Activated CD4-positive, alpha-beta T cell treated with anti-CD3 and anti-CD28 coated beads, Interleukin-2, amount 50 U/mL, for 1 hour (primary cell): ENCODE measurements around the gene MYH13.
A peak's percentile ranks its signal among the peaks of the same experiment; 100 is the strongest.

Experiments
- DNase-seq: peaks from one replicate; pipeline ENCODE4 v3.0.0-alpha.2; 2020

The MYH13 gene

DNA sequence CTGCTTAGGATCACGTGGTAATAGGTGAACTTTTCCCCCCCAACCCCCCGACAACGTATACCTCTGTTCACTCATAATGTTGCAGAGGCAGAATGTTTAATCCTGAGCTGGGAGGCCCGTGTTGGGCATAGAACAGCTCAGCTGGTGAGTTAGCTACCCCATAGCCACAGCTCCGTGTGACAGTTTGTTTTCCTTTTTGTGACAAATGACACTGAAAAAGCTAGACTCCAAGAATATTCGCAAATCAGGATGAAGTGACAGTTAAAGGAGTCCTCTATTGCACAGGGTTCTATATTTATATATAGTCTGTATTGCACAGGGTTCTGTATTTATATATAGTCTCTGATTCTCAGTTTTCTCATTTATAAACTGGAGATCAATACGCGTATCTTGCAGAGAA, 33.8 kb downstream of the MYH13 start:
- DNase-seq: no peak

DNA sequence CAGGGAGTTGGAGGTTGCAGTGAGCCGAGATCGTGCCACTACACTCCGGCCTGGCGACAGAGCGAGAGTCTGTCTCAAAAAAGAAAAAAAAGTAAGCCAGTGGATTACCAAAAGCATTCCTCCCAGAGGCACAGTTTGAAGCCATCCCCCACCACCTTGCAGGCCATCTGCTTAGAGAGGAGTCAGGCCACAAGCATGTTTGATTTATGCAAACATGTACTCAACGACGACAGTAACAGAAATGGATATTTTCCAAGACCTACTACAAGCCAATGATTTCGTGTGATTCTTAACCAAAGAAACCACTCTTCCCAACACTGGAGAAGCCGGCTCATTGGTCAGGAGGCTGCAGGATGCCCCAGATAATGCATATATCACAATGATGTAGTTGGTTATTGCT, 34.8 kb downstream of the MYH13 start:
- no peak for DNase-seq

DNA sequence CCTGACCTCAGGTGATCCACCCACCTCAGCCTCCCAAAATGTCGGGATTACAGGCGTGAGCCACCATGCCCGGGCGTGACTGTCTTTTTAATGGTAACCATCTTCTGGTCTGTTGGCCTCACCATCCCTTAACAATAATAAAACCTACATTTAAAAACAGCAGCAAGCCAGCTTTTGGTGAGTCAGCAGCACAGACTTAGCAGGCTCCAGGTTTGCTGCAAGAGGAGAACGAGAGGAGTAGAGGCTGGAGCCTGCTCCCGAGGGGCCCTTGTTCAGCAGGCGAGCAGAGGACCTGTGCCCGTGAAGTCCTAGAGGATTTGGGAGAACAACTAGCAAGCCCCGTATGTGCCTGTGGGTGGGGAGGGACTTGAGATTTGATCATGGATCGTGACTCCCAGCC, 35.7 kb downstream of the MYH13 start:
- DNase-seq: no peak

DNA sequence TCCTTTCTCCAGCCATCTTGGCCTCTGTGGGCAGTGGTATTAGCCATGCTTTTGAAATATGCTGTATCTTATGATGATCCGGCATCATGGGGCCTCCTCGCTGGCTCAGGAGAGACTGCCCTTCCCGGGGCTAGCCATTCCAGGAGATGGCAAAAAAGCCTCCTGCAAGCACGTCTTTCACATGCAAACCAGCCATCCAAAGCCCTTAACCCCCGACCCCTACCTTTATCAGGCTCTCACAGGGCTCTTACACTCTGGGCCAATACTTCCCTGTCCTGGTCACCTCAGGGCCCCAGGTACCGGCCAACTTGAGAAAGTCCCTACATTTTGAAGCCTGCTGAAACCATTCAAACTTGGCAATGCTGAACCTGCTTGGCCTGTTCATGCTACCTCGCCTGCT, 36.4 kb downstream of the MYH13 start:
- DNase-seq: no peak

DNA sequence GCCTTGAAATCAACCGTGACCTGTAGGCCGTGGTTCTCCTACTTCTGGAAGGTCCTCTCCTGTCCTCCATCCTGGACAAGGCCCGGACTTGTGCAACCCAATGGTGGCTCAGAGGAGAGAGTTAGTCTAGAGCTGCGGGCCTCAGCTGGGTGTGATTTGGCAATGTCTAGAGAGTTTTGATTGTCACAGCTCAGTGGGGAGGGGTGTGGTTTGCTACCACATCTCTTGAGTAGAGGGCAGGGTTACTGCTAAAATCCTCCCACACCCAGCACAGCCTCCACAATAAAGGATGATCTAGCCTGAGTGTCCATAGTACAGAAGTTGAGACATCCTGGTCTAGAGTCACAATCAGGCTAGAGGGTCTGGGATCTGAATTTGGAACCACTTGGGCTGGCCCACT, 40.3 kb downstream of the MYH13 start:
- DNase-seq: no peak

DNA sequence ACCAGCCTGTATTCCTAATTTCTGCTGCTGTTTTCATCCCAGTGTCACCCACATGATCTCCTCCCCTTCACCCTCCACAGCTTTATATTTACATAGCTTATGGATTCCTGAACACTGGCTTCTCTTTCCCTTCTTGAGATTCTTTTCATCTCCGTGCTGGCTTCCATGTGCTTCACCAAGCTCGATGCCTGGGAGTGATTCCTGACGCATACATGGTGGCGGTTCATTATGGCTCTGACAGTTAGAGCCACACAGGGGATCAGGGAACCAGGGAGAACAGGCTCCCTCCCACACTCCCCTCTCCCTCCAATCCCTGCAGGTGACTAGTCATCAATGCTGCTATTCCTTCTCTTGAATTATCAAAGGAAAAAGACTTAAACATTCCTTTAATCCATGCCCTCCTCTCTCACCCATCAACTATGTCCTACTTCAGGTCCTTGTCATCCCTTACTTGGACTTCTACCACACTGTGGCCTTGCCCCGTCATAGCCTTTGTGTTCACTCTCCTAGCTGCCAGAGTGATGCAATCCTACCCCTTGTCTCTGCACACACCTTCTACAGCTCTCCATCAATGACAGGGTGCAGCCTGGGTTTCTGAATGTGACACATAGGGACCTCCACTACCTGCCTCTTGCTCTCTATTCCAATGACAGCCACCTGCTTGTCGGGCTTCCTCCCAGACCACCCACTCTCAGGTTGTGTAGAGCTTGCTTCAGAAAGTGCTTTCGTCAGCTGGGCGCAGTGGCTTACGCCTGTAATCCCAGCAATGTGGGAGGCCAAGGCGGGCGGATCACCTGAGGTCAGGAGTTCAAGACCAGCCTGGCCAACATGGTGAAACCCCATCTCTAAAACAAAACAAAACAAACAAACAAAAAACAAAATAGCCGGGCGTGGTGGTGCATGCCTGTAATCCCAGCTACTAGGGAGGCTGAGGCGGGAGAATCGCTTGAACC, 43.6 kb downstream of the MYH13 start:
- DNase-seq: no peak

DNA sequence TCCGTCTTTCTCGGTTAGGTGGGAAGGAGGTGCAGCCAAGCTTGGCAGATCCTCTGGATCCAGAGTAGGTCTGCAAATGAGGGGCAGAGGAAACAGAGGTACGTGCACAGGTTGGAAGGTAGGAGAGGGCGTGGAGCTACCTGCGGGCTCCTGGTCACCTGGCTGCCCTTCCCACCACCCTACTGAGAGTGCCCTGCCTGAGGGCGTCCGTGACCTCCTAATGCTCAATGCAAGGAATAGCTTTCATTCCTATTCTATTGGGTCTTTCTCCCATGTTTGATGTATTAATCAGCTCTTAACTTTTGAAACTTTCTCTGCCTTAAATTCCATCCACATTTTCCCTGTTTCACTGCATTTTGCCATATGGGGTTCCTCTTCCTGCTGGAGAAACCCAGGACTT, 44.6 kb downstream of the MYH13 start:
- DNase-seq: no peak

DNA sequence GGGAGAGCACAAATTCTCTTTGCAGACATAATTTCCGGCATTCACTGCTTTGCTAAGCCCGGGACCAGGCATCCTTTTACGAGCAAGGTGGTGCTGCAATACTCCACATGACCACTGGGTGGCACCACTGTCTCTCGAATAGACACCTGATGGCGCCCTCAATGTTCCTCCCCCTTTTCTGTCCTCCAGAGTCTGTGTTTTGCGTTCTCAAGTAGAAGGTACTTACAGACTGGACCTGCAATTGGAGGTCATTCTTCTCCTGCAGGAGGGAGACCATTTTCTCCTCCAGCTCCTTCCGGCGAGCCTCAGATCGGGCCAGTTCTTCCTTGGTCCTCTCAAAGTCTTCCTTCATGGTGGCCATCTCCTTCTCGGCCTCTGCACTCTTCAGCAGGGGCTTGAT, 45.2 kb downstream of the MYH13 start:
- DNase-seq: peak; percentile 54

DNA sequence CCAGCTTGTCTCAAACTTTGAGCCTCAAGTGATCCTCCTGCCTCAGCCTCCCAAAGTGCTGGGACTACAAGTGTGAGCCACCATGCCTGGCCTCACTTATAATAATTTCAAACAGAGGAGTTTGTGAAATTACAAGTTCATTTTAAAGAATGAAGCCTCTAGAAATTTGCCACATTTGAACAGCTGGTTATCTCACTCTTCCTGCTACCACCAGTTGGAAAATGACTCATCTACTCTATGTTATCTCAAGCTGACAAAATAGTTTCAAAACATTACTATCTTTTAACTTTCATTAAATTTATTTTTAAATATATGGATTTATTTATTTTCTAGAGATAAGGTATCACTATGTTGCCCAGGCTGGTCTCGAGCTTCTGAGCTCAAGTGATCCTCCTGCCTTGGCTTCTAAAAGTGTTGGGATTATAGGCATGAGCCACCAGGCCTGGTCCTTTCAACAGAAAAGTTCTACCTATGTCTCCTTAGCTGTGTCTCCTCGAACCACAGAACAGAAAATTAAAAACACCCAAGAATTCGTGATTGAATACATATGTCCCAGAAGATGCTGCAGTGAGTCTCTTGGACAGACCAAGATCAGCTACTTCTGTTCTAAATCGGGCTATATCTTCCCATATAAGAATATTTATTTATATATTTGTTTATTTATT, 47.6 kb downstream of the MYH13 start:
- no peak for DNase-seq

DNA sequence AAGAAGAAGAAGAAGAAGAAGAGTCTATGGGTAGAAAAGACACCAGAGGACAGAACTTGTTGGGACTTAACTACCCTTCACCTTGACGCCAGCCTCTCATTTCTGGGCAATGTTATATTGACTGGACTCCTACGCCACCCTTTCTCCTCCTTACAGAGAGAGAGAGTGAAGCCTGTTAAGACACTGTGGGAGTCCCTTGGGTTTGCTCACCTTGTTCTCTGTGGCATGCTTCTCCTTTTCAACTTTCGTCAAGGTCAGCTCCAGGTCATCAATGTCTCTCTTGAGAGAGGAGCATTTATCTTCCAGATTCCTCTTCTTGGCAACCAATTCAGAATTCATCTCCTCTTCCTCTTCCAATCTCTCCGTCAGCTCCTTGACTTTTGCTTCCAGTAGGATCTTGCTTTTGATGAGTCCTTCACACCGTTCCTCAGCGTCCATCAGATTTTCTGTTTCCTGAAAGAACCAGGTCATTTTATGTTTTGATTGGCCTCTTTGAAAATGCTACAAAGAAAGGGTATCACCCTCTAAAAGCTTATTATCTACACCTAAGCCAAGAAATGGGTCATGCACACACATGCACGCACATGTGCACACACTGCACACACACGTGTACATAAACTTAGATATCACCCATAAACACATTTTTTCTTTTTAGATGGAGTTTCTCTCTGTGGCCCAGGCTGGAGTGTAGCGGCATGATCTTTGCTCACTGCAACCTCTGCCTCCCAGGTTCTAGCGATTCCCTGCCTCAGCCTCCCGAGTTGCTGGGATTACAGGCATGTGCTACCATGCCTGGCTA, 48.8 kb downstream of the MYH13 start:
- DNase-seq: no peak

DNA sequence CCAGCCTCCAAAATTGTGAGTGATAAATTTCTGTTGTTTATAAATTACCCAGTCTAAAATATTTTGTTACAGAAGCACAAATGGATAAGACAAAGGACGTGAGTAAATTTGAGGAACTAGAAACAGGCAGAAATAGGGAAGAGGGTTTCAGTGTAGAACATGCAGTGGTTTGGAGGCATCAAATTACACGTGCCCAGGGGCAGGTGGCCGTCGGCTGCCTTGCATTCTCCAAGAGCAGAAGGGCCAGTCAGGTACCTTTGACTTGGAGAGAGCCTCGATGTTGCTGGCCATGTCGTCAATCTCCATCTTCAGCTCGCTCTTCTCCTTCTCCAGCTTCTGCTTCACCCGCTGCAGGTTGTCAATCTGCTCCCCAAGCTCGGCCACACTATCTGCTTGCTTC, 54.3 kb downstream of the MYH13 start:
- DNase-seq: no peak

DNA sequence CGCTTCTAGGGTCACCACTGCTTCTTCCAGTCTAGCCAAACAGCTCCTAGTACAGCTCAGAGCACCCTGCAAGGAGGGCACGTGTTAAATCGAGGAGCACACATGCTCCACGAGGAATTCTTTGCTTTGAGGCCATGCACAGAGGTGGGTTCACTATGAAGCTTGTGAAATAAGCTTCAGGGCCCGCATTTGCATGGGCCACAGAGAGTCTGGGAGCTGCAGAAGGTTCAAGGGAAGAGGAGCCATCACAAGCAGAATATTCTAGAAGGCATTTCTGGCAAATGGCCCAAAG, 55.3 kb downstream of the MYH13 start:
- no peak for DNase-seq

DNA sequence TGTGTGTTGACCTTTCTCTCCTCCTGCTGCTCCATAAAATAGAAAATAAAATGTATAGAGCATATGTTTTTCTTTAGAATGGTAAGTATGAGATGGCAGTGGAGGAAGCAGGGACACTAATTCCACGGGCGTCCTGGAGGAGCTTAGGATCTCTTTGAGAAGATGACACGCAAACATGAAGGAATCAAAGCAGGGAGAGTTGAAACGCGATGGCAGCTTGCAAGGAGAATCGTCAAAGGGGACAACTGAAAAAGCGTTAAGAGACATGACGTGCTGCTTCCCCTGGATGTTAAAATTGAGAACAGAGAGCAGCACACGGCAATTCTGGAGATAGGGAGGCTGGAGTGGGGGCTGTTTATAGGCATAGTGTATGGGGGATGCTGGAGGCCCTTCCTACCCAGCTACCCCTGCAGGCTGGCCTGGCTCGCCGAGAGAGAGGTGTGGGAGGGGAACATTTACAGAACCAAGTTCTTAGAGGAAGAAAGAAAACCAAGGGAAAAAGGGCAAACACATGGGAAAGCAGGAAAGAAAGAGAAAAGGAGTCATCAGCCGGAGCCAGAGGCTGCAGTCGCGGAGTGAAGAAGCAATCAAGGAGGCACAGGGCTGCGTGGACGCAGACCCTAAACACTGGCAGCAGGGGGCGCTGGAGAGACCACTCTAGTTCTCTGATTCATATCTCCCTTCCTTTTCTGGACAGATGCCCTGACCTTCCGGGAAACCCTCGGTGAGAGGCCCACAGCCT, 55.8 kb downstream of the MYH13 start:
- peak; percentile 9 for DNase-seq

DNA sequence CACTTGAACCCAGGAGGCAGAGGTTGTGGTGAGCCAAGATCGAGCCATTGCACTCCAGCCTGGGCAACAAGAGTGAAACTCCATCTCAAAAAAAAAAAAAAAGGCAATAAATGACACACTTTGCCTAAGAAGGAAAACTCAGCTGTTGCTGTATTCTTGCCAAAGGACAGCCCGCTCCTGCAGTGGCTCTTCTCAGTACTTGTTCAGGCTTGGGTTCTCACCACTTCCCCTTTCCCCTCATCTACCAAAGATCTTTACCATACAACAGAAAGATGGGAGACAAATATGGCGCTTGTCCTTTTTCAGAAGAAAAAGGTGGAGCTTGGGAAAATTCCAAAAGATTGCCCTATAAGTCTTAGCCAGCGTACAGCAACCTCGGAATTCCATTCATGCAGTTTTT, 58.5 kb downstream of the MYH13 start:
- no peak for DNase-seq

DNA sequence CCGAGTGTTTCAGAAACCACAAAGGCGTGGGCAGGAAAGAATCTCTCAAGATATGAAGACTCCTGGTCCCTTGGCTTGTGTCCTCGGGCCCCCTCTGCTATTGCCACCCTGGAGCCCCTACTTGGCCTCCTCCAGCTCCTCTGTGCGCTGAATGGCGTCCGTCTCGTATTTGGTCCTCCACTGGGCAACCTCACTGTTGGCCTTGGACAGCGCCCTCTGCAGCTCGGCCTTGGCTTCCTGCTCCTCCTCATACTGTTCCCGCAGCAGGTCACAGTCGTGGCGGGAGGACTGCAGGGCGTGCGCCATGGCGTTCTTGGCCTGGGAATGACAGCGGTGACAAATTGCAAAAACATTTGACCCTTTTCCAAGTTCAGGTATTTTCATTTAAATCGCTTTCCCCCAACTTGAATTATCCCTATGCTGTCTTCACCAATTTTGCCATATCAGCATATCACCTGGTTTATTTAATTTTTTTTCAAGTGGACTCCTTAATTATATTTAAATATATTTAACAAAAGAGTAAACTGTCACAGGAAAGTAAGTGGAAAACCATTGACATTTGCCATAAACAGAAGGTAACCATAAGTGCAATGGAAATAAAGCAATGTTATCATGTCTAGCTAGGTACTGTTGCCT, 59.7 kb downstream of the MYH13 start:
- no peak for DNase-seq

DNA sequence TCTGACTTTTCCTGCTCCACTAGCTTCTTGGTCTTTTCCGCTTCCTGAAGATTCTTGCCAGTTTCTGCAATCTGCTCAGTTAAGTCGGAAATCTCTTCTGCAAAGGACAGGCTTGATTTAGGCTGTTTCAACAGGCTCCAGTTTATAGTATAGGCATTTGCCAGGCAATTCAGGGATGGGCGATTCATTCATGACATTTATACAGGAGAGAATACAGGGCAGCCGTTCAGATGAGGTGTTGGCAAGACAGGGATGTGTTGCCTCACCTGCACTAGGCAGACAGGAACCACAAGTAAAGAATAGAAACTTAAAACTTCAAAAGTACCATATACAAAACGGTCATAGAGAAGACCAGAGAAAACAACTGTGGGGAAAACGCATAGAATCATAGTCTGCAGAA, 61.7 kb downstream of the MYH13 start:
- no peak for DNase-seq

DNA sequence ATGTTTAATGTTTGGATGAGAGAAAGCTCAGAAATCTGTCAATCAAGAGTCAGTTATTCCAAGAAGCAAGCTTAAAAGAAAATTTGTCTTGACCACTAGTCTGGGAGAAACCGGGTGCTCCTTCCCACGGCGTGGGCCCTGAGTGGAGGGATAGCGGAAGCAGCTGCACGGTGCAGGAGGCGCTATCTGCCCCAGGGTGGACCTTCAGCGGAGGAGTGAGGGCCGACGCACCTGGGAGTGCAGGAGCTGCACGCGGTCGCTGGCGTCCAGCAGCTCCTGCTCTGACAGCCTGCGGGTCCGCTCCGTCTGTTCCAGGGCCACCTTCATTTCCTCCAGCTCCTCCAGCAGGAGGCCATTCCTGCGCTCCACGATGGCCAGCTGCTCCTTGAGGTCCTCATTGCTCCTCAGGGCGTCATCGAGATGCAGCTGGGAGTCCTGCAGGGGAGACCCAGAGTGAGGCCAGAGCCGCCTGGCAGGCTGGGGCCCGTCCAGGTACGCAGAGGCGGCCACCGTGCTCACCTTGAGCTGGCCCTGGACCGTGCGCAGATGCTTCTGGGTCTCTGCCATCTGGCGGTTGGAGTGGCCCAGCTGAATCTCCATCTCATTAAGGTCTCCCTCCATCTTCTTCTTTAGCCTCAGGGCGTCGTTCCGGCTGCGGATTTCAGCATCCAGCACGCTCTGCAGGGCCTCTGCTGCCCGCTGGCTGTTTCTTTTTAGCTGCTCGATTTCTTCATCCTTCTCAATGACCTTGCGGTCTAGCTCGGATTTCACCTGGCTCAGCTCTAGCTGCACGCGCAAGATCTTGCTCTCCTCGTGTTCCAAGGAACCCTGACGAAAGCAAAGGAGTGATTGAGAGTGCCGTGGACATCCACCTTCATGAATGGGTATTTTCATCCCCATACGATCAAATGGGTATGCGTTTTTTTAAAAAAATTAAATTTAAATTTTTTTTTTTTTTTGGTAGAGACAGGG, 63.5 kb downstream of the MYH13 start:
- no peak for DNase-seq

DNA sequence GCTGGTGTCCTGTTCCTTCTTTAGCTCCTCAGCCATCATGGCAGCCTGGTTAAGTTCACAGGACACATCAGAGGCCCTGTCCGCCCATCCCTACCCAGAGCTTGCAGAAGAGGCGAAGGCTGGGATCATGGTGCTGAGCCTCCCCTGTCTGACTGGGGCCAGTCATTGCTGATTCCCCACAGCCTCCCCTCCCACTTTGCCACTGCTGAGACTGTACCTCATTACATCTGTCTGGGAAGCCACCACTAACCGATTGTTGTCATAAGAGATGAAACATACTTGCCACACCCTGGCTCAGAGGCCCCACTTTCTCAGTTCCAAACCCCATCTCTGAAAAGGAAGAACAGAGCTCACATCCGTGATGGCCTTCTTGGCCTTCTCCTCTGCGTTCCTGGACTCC, 66.2 kb downstream of the MYH13 start:
- no peak for DNase-seq

DNA sequence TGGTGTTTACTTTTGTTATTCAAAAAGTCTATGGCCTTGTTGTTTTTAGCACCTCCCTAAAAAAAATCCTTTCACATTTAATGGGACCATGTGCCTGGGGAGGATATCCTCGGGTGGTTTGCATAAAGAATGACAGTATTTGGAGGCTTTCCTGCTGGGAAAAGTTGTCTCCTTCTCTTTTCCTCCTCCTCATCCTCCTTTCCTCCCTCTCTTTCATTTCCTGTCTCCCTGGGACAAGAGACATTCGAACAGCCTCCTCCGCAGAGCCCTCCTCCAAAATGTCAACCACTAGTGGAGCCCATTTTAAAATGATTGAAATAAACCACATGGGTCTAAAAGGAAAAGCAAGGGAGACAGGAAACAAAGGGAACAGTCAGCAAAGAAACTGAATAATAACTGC, 67.4 kb downstream of the MYH13 start:
- no peak for DNase-seq

DNA sequence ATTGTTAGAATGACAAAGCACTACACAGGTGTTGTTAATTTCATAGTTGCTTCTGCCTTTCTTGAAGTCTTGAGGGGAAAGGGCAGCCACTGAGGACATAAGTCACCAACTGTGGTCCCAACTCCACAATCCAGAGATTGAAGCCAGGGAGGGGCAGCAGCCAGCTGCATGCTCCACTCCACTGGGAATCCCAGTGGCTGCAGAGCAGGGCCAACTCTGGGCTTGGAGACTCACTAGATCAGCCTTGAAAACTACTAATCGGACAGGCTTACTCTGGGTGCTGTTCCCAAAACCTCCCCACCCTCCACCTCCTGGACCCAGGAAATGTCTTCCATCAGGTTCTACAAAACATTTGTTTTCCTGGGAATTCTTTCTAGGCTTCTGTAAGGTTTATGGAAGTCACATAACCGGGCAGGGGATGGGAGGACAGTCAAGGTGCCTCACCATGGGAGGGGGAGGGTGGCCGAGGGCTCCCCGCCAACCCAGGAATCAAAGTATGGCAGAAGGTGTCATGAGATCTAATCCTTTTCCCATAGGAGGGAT, 68.0 kb downstream of the MYH13 start:
- DNase-seq: no peak

DNA sequence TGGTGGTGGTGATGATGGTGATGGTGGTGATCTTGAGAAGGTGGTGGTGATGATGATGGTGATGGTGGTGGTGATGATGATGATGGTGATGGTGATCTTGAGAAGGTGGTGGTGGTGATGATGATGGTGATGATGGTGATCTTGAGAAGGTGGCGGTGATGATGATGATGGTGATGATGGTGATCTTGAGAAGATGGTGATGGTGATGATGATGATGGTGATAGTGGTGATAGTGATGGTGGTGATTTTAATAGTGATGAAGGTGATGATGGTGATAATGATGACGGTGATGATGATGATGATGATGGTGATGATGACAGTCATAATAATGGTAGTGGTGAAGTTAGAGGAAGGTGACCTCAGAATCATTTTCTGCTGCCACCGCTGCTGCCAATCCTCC, 75.1 kb downstream of the MYH13 start:
- no peak for DNase-seq
